SHP77 treated with DMSO at 0.1 percent for 48 hours (cell line): ENCODE data around the gene PHLPP1.
"Not testable (repeated sequence)": the region's sequence is repeated elsewhere in the genome, so short reads cannot be mapped to it uniquely, and the experiment has no call there.

Source experiments
- DNase-seq: peaks from one replicate; lab custom pipeline; 2025; lab: John Stamatoyannopoulos, UW

PHLPP1 gene

DNA sequence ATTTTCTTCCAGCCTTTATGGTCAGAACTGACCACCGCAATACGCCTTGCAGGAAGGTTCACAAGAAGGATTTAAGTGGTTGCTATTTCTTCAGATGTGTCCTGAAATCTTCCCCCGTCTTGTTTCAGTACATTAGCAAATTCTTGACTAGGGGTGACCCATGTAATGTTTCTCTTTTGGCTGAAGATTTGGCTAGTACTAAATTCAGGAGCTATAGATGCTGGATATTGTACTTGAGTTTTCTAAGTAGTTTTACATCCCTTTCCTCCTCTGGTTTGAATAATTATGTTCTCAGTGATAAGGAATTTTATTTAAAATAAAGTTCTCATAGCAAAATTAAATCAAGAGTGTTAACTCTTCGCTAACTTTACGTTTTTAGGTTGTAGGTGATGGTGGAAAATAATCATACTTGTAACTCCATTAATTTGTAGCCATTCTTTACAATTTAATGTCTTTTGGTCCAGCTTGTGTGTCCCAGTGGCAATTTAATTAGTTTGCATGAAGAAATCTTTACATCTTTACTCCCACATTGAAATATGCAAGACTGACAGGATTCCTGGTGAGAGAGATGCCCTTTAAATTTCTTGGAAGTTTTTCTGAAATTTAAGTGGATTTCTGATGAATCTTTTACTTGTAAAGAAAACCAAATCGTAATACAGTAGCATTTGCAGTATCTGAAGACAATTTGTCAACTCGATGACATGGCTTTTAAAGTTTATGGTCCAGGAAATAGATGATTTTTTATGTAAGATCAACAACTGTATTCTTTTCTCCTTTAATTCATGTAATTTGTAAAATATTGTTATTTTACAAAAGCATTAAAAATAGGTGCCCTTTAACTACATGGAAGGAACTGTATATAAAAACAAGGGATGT lies 2.8 kb downstream of the PHLPP1 start:
- DNase-seq, result no peak

DNA sequence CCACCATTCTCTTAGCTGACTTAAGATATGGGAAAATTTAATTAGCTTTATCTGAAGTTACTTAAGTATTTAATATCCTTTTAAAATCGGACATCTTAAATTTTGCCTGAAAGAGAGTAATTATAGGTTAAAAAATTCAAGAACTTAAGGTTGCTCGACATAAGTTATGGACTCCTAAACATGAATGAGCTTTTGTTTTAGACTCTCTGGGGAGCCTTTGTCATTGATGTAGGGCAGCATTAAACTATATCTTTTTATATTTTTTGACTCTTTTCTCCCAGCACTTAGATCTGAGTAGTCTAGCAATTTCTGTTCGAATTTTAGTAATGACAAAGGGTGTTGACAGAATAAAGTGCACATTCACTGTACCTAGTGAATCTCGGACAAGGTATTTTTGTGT lies 4.7 kb downstream of the PHLPP1 start:
- no peak for DNase-seq

DNA sequence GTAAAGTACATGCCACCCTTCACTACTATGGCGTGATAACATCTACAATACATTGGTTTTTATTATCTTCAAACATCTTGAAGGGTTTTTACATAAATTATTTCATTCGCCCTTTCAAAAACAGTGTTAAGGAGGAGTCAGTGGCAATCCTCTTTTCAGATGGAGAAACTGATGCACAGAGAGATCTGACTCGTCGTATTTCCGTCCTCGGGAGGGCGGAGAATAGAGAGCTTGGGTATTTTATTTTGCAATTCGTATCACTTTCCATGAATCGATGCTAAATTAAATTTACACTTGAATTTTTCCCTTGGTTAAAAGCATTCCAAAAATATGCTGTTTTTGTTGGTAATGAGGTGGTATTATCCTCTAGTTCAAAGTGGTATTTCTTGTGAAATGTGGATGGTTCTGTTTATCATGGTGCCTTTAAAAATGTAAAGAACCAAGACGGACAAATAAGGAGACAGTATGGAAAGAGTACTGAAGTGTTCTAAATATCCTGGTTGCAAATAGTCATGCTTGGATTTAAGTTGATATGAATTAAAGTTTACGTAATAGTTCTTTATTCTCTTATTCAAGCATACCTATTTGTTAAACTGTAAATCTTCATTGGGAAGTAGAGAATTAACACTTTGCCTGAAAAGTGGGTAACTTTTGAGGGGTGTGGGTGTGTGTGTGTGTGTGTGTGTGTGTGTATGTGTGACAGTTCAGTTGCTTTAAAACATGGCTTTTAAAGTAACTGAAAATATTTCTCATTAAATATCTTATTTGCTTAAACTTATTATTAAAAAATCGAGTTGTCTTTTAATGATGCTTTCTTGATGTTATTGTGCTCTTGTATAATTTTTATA lies 5.6 kb downstream of the PHLPP1 start:
- DNase-seq, result no peak

DNA sequence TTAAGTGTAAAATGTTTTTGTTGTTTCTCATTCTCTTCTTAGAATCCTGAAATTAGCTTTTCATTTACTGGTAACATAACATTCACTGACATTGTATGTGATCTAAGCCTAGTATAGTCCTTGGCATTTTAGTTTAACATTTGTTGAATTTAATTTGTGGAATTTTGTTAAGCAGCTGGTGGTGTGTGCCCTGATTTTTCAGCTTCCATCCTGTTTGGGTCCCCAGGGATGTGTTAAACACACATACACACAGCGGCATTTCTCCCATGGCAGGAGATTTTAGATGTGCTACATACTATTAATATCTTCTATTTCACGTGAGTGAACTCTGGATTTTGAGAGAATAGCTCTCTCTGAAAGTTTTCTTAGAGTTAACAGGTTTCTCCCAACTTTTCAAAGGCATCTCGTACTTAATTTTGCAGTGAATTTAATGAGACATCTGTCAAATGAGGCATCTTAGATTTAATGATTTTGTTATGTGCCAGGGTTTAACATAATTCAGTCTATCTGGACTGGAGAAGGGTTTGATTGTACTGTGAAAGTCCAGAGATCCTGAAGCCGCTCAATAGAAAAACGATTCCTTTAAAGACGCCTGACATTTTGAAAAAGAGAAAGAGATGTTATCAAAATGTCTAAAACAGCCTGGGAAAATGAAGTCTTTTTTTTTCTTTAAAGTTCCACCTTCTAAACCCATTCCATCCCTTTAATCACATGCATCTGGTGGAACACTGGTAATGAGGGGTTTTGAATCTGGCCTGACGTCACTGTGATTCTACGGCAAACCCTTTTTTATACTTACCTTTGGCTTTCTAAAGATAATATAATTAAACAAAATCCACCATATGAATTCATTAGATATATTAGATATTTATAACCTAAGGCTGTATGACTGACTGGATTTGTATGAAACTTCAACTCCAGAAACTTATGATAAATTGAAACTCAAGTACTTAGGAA lies 6.8 kb downstream of the PHLPP1 start:
- DNase-seq, result no peak

DNA sequence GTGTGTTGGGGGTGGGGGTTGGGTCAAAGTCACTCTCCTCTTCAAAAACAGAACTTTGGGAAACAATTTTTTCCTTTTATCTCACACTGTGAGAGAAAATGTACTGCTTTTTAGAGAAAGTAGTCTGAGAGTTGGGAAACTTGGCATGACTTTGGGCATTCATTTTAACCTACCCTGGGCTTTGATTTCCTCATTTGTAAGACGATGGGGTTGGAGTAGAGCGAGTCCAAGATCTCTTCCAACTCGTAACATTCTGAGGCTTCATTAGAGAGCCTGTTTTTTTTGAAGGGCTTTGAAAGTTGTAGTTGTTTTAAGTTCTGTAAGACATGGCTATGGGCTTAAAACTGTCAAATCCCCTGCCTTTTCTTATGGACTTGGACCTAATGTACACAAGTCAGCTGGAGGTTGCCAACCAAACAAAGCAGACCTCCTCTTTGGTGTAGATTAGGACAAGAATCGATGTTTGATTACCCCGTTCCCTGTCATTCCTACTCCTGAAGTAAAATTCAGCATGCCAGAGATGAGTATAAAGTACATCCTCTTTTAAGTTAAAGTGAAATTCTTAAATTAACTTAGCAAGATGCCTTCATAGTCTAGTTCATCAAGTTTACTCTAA lies 8.4 kb downstream of the PHLPP1 start:
- DNase-seq, result no peak

DNA sequence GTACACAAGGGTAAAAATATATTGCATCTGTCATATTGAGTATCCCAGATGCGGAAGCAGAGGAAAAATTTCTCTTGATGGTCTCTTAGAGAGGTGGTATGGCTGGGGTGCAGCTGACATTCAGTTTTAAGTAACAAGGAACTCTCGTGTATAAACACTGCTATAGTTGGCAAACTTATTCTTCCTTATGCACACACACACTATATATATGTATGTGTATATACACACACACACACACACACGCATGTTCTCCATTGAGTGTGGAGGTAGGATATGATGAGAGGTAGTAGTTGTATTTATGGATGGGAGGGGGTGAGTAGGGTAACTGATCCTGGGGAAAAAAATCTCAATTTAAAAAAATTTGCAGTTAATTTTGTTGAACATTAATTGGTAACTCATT lies 10.6 kb downstream of the PHLPP1 start:
- no peak for DNase-seq

DNA sequence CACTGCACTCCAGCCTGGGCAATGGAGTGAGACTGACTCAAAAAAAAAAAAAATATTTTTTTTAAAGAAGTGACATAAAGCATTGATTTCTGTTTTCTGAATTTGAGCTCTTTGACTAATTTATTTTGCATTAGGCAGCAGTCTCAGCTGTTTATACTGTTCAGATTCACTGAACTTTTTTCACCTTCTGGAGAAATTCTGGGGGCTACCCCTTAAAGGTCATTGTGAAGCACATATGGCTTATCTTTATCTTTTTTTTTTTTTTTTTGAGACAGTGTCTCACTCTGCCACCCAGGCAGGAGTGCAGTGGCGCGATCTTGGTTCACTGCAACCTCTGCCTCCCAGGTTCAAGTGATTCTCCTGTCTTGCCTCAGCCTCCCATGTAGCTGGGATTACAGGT lies 12.9 kb downstream of the PHLPP1 start:
- DNase-seq, result no peak

DNA sequence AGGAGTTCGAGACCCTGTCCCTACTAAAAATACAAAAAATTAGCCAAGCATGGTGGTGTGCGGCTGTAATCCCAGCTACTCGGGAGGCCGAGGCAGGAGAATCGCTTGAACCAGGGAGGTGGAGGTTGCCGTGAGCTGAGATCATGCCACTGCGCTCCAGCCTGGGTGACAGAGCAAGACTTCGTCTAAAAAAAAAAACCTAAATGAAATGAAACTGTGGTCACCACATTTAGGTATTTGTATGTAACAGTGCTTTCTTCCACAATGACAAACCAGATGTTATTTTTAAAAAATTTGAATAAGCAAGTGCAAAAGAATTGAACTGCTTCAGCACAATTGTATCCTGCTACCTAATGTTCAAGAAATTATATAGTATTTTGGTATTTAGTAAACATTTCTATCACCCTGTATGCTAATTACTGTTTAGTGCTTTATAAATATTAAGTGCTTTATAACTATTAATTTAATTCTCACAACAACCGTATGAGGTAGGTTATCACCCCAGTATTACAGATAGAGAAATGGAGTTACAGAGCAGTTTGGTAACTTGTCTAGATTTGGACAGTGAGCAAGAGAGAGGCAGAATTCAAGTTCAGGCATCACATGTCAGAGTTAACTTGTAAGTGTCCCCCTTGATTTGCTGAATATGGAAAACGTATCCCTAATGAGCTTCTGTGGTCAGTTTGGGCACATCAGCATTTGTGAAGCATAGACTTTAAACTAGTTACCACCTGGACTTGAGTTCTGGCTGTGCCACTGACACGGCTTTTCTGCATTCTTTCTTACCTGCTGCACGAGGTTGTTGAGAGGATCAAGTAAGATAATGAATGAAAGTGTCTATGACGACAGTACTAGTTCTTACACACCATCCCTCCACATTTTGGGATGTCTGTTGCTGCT lies 14.4 kb downstream of the PHLPP1 start:
- no peak for DNase-seq

DNA sequence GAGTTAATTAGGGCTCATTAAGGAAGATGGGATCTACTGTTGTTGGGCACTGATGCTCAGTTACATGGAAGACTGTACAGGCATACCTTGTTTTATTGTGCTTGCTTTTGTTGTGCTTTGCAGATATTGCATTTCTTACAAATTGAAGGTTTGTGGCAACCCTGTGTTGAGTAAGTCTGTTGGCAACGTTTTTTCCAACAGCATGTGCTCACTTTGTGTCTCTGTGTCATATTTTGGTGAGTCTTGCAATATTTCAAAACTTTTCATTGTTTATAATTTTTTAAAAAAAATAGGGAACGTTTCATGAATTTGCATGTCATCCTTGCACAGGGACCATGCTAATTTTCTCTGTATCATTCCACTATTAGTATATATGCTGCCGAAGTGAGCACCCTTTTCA lies 15.6 kb downstream of the PHLPP1 start:
- DNase-seq, result no peak

DNA sequence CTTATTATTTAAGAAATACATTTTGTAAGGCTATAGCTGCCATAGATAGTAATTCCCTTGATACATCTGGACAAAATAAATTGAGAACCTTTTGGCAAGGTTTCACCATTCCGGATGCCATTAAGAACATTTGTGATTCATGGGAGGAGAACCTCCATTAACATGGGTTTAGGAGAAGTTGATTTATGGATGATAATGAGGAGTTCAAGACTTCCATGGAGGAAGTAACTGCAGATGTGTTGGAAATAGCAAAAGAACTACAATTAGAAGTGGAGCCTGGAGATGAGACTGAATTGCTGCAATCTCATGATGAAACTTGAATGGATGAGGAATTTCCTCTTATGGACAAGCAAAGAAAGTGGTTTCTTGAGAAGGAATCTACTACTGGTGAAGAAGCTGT lies 17.3 kb downstream of the PHLPP1 start:
- DNase-seq, result no peak

DNA sequence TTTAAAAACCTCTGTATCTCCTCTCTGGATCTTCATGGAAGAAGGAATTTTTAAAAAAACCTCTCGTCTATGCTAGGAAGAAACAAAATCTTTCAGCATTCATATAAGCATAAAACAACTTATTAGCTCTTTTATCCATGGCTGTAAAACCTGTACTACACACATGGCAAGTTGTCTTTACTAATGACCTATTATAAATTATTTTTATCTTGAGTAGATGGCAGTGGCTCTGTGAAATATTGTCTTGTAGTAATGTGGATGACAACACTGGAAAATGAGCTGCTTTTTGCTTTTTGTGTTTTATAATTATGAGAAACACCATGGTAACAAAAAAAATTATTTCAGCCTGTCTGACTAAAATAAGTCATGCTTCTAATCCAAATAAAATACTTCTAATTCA lies 18.9 kb downstream of the PHLPP1 start:
- no peak for DNase-seq

DNA sequence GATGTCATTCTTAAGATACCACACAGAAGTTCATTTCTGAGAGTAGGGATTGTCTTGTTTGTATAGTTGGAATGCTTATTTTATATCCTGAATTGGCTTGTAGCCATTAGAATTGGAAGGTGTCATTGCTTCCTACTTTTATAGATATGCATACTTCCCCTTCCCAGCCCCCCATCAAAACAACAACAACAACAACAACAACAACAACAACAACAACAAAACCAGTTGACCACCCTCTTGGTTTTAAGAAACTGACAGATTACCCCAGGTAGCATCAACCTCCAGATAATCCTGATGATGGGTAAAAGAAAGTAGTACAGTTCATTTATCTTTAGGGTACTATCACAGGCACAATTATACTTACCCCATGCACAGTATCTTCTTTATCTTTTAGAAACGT lies 20.0 kb downstream of the PHLPP1 start:
- no peak for DNase-seq

DNA sequence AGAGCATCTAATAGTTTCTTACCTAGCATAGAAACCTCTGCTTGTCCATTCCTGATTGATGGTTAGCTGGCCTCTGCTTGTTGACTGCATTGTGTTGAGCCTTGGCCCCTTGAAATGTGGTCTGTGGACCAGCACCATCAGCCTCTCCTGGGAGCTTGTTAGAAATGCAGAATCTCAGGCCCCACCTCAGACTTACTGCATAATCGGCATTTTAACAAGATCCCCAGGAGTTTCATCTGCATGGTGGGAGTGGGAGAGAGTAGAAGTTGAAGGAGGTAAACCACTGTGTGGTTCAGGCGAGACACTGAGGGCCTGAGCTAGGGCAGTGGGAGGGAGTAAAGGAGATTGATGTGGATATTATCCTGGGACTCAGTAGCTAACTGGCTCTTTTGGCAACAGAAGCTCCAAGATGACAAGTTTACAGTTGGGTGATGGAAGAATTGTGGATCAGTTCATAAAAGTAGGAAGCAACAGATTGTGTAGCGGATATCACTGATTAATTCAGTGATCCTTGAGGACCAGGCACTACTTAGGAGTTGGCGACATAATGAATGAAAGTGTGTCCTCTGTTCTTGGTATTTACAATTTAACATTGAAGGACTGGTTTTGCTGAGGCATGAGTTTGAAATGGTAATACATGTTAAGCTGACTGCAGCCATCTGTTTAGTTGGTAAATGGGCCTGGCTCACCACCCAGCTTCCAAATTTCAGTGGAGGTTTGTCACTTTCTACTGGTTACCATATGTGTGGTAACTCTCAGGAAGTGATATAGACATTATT lies 20.9 kb downstream of the PHLPP1 start:
- no peak for DNase-seq

DNA sequence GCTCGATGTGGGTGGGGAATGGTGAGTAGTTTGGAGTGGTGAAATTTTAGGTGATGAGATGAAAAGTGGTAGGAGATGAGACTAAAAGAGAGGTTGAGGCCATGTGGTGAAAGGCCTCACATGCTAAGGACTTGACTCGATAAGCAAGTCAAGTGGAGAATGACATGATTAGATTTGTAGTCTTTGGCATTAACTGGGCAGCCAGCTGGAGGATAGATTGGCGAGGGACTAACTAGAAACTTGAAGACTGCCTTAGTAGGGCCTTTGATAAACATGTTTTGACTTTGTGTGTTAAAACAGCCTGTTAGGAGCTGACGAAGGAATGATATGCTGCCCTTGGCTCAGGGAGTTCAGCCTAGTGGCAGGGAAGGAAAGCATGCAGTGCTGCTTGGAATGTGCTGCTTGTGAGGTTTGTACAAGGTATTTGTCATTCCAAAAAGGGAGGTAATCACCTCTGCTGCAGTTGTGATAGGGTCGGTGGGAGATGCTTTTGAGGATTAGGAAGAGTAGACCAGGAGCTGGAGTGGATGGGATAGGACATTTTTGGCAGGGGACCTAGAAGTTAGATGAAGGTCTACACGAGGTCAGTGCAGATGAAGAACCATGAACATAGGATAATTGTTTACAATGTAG lies 22.0 kb downstream of the PHLPP1 start:
- no peak for DNase-seq

DNA sequence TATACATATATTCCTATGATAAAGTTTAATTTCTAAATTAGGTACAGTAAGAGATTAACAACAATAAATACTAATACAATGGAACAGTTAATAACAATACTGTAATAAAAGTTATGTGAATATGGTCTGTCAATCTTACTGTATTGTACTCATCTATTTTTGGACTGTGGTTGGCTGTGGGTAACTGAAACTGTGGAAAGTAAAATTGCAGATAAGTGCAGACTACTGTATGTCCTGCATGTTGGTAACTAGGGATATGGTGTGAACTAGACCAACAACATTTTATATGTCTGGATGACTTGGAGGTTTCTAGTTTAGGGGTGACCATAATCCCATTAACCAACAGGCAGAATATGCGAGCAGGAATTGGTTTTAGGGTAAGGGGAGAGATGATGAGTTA lies 23.3 kb downstream of the PHLPP1 start:
- no peak for DNase-seq

DNA sequence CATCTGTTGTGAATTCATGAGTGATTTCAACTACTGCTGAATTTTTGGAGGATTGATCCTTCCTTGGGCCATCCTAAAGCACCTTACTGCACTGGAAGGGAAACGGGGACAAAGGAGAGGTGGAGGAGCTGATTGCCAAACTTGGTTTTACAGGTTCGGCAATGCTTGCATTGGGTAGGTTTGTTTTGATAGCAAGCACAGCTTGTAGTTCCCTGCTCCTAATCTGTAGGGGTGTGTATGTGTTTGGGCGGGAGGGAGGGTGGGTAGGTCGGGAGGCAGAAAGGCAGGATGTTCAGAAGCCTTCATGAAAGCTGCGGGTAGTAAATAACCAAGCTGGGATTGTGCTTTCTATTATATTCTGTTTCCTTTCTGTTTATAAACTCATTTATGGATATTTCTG lies 24.6 kb downstream of the PHLPP1 start:
- no peak for DNase-seq

DNA sequence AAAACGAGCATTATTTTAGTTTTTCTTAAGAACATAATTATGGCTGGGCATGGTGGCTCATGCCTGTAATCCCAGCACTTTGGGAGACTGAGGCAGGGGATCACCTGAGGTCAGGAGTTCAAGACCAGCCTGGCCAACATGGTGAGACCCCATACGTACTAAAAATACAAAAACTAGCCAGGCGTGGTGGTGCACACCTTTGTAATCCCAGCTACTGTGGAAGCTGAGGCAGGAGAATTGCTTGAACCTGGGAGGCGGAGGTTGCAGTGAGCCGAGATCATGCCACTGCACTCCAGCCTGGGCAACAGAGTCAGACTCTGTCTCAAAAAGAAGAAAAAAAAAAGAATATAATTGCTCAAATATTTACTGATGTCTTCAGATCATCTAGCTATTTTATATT lies 25.3 kb downstream of the PHLPP1 start:
- DNase-seq, result not testable (repeated sequence)

DNA sequence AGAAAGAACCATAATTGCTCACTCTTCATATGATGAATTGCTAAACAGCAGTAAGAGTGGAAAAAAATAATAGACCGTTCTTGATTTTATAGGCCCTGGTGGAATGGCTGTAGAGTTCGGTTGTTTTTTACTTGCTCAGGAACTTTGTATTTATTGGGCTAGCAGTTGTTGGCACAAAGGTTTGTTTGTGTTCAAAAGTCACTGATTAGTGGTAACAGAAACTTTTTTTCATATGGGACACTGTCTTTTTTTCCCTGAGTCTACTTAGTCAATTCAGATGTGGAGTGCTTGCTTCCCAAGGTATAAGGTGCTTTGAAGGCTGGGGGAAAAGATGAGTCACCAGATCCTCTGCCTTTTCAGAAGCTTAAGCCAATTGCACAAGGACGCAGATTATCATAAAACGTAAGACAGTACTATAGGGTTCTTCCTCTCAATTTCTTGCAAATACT lies 25.8 kb downstream of the PHLPP1 start:
- DNase-seq, result no peak

DNA sequence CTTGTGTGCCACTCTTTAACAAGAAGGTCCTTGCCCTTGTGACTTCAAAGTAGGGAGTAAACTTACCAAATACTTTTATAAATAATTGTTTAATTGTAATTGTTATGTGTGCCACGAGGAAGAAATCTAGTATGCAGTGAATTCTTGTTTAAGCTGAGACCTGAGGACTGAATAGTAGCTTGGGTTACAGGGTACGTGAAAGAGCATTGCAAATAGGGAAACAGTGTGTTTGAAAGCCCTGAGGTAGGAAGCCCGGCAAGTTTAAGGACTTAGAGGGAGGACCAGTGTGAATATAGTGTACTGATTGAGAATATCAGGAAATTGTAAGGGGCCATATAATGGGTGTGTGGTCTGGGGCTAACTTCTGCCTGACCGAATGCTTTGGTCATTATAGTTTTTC lies 26.2 kb downstream of the PHLPP1 start:
- DNase-seq, result no peak
